Stimulated activated CD4-positive, alpha-beta T cell treated with anti-CD3 and anti-CD28 coated beads, Interleukin-12 subunit alpha, Interleukin-12 subunit beta, amount 100 ng/mL, for 4 hours (primary cell): ENCODE data around the gene DNA2.
A peak's percentile ranks its signal among the peaks of the same experiment; 100 is the strongest.

ENCODE experiments used
- DNase-seq: peaks from one replicate; pipeline ENCODE4 v3.0.0-alpha.2; 2020

Gene DNA2

GRCh38 chr10:68446179-68446578 is 25.6 kb downstream of the DNA2 start:
- DNase-seq = no peak

DNA sequence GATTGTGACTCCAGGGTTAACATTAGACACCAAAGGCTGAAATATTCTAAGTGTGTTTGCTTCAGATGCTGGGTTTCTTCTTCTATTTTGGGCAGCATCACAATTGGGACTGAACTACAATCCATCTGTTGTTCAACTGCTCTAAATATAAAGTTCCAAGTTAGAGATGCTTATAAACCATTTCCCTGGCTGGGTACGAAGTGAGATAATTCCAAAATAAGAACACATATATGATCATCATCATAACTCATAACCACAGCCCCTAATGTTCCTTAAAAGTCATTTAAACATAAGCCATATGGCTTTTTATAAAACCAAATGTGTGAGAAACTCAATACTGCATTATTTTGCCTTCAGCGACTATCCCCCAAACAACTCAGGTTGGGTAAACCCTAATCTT is 28.8 kb downstream of the DNA2 start:
- DNase-seq = no peak

- DNase-seq = no peak
Measured at GRCh38 chr10:68440898-68441297, 30.9 kb downstream of the DNA2 start.

GRCh38 chr10:68435803-68436202 is 36.0 kb downstream of the DNA2 start:
- no peak for DNase-seq

DNA sequence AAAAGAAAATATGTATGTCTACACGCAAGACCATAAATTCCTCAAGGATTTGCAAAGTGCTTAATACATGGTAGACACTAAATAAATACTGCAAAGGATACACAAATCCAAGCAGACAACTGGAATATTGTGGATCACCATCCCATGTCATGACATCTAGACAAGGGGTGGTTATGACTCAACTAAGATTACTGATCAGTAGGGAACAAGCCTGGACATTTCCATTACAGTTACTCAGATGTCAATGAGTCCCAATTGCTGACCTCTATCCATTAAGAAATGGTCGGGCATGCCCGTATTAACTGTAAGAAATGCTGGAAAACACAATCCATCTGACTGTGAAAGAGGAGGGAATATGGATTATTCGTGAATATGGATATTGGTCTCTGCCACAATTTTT is 37.1 kb downstream of the DNA2 start:
- no peak for DNase-seq

DNA sequence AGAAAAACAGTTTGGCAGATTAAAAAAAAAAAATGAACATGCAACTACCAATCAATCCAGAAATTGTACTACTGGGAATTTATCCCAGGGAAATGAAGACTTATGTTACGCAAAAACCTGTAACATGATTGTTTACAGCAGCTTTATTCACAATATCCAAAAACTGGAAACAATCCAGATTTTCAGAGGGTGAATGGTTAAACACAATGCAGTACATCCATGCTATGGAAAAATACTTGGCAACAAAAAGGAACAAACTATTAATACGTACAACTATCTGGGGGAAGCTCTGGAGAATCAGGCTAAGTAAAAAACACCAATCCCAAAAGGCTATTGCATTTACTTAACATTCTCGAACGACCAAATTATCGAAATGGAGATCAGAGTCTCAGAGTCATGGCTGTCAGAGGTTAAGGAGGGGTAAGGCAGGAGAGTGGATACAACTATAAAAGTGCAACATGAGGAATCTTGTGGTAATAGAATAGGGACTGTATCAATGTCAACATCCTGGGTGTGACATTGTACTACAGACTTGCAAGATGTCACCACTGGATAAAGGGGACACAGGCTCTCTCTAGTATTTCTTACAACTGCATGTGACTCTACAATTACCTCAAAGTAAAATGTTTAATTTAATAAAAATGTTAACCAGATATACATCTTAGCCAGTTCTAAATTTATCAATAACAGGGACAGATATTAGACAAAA is 43.2 kb downstream of the DNA2 start:
- no peak for DNase-seq

- DNase-seq = no peak
Measured at GRCh38 chr10:68424454-68425014, 47.2 kb downstream of the DNA2 start.

- peak; percentile 1 for DNase-seq
Measured at GRCh38 chr10:68423522-68423921, 48.3 kb downstream of the DNA2 start.

DNA sequence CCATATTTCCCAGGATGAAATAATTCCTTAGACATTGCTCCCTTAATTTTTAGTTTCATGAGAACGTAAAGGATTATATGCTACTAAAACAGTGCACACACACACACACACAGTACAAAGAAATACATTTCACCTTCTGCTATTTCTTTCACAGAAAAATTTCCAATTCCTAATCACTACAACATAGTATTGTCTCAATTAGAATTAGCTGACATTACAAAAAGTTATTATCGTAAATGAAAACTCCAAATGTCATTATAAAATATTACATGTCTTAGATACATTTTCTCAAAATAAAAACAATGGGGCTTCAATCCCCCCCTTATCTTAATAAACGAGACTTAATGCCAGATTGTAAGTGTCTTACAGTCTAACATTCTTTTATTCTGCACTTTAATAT is 52.4 kb downstream of the DNA2 start:
- no peak for DNase-seq

- no peak for DNase-seq
Measured at GRCh38 chr10:68408898-68409518, 62.8 kb downstream of the DNA2 start.

GRCh38 chr10:68406815-68407548 is 64.8 kb downstream of the DNA2 start, which contains the start of gene RUFY2:
TSS of gene RUFY2 (minus strand) at chr10:68407277. CDS start at chr10:68407189, 88 bp downstream.
- peak; percentile 76 for DNase-seq

DNA sequence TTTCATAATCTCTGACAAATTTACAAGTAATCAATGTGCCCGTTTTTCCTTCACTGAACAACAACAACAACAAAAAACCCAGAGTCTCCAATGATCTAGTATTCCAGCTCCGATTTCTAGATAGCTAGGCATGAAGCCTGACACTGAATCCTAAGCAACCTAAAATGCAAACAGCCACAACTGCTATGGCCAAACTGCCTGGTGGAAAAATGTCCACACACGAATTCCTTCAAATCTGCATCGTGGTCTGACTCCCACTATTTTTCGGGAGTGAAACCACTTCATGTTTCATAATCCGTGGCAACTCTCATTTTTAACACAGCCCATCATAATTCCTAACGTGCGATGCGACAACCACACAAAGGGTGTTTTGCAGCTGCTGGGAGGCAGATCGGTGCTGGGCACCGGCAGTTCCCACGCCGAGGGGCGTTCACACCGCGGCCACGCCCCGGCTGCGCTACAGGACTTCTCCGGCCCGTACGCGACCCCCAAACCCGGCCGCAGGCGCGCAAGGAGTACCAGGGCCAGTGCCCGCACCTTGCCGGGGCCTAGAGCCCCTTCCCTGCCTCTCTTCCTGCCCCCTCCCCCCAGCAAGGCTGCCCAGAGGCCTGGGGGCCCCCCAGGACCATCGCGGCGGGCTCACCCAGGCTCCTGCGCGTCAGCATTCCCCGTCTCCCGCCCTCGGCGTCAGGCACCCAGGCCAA is 65.5 kb downstream of the DNA2 start:
- peak; percentile 25 for DNase-seq

- DNase-seq = no peak
Measured at GRCh38 chr10:68403701-68404100, 68.1 kb downstream of the DNA2 start.

DNA sequence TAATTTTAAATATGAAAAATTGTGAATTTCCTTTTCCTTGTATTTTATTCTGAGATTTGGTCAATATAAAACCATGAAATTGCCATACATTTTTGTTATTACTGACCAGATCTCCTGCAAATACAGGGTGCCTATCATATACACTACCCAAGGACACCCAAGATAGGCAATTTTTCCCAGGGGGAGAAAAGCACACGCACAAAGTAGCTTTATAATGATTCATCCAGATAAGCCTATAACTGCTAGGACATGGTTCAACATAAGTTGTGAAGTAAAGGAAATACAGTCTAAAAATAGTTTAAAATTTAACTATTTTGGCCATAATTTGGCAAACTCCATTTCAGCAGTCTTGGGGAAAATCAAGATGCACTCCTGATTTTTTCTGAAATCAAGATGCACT is 69.5 kb downstream of the DNA2 start:
- no peak for DNase-seq

DNA sequence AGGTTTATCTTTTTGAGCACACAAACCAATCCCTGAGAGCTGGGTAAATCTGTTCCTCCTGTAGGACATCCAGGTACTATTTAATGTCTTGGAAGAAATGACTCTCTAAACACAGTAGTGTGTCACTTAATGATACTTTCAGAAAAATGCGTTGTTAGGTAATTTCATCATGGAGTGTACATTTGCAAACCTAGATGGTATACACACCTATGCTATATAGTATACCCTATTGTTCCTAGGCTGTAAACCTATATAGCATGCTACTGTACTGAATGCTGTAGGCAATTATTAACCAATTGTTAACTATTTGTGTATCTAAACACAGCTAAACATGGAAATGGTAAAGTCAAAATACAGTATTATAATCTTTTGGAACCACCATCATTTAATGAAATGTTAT is 74.8 kb downstream of the DNA2 start:
- no peak for DNase-seq

- DNase-seq = no peak
Measured at GRCh38 chr10:68385740-68386139, 86.0 kb downstream of the DNA2 start.

- no peak for DNase-seq
Measured at GRCh38 chr10:68371604-68372003, 100.2 kb downstream of the DNA2 start.

- no peak for DNase-seq
Measured at GRCh38 chr10:68367121-68367520, 104.7 kb downstream of the DNA2 start.

DNA sequence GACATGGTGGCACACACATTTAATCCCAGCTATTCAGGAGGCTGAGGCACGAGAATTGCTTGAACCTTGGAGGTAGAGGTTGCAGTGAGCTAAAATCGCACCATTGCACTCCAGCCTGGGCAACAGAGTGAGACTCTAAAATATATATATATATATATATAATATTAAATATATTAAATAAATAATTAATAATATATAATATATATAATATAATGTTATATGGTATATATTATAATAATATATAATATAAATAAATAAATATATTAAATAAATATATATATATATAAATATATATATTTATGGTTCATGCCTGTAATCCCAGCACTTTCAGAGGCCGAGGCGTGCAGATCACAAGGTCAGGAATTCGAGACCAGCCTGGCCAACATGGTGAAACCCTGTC is 105.2 kb downstream of the DNA2 start:
- DNase-seq = no peak

- no peak for DNase-seq
Measured at GRCh38 chr10:68365611-68366010, 106.2 kb downstream of the DNA2 start.

- DNase-seq = no peak
Measured at GRCh38 chr10:68364101-68364886, 107.5 kb downstream of the DNA2 start.
